Cerebellar nuclear complex (tissue), 1 donor: ENCODE results near the gene TRAF1.

Experiments
- DNase-seq, 2 experiments: peaks; one replicate each; lab custom pipeline; 2025; lab: John Stamatoyannopoulos, UW

Gene TRAF1

DNA sequence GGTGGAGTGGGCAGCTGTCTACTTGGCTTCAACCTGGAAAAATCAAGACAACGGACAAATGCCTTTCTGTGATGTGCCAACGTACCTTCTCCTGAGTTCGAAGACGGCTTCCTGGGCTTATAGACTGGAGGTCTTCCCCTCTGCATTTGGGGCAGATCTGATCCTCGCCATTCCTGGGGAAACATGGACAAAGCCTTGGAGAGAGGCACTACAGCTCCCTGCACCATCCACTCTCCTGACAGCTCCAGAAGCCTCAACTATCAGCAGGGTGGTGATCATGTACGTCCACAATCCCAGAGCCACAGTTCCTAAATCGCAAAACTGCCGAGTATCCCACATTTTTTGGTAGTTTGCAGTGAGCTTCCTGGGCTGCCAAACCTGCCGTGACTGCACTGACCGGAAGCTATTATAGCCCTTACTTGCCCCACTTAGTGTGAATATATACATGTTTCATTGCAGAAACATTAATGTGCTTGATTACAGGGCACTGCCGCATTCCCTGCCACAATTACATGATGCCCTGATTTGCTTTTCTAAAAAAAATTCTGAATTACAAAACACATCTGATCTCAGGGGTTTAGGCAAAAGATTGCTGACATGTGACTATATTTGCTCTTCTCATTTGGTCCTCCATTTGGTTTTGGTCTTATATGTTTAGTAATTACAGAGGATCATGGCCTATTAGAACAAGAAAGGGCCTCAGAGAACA is 2.8 kb downstream of the TRAF1 start:
- DNase-seq = no peak

DNA sequence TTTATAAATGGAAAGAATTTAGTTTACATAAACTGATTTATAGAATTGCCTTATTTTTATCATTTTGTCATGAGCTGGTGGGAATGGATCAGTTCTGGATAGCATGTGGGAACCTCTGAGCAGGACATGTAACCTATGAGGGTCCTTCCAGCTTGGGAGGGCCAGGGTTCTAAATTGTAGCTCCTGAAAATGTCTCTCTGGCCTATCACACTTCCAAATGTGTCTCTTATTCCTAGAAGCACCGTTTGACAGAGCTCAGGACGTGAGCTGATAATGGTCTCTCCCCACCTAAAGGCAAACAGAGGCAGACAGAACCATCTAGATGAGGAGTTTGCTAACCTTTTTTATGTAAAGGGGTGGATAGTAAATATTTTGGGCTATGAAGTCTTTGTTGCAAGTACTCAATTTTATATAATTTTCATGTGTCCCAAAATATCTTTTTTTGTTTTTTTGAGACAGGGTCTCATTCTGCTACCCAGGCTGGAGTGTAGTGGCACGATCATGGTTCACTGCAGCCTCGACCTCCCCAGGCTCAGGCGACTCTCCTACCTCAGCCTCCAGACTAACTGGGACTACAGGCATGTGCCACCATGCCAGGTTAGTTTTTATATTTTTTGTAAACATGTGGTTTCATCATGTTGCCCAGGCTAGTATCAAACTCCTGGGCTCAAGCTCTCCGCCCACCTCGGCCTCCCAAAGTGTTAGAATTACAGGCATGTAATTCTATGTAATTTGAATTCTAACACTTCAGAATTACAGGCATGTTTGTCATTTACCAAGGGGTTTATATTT is 4.0 kb downstream of the TRAF1 start:
- DNase-seq = no peak

DNA sequence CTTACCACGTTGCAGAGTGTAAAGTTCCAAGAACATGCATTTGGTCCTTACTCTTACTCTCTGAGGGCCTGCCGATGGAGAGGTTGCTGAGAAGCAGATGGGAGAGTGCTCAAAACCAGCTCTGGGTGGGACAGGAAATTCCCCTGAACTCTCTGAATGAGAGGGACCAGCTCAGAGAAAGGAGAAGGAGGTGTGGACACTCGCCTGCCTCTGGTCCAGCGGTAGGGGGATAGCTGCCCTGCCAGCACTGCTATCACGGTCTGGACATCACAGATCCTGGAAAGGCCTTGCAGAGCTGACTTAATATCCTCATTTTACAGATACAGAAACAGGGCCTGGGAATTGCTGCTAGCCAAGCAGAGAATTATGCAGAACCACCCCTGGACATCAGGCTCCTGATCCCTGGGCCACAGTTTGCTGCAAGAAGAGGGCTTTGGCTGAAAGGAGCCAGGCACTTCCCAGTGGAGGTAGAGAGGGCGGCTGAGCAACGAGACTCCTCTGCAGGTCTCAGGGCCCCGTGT is 4.9 kb downstream of the TRAF1 start:
- no peak for DNase-seq

DNA sequence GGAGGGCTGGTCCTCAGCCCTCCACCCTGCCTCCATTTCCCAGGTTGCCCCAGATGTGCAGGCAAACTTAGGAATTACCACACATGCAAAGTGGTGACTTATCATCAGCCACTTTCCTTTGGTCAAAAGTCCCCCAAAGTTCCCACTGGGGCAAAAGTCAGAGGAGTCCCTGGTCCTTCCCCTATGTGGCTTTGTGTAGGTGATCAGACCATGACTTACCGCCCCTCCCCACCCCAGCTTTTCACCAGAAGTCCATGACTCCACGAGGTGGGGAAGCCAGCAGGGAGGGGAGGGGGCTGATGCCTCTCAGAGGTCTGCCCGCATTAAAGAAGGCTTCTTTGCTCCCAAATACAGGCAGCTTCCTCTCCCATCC is 5.8 kb downstream of the TRAF1 start:
- no peak for DNase-seq

DNA sequence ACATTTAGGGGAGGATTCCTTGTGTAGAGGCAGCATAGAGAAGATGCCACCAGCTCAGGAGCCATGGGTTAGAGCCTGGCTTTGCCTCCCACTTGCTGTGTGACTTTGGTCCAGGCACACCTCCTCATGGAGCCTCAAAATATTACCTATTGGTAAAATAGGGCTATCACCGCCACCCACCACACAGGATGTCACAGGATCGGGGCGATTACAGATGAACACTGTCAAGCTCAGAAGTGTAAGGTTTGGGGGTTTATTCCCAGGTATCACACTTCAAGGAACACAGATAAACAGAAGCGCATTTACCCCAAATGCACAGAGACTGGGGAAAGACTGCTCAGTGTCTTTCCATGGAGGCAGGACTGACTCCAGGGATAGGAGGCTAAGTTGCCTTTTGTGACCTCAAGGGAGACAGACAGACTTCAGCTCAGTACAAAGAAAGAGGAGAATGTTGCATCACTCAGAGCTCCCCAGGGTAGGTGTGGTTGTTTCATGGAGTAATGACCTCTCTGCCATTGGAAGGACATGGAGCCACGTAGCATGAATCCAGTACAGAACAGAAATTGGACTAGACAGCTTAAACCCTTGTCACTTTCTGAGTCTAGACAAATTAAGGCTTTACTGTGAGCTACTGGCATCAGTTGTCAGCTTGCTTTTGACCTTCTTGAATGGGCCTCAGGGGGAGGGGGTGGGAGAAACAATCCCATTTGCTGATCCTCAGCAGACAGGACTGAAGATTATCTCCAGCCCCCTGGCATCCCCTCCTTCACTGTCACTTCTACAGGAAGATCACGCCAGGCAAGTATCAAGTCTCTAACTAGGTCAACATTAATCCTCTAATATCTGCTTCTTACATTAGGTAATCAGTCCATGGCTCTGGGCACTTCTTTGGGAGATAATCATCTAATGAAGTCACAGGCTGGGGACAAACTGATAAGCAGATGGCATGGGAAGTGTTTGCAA is 6.5 kb downstream of the TRAF1 start:
- no peak for DNase-seq

DNA sequence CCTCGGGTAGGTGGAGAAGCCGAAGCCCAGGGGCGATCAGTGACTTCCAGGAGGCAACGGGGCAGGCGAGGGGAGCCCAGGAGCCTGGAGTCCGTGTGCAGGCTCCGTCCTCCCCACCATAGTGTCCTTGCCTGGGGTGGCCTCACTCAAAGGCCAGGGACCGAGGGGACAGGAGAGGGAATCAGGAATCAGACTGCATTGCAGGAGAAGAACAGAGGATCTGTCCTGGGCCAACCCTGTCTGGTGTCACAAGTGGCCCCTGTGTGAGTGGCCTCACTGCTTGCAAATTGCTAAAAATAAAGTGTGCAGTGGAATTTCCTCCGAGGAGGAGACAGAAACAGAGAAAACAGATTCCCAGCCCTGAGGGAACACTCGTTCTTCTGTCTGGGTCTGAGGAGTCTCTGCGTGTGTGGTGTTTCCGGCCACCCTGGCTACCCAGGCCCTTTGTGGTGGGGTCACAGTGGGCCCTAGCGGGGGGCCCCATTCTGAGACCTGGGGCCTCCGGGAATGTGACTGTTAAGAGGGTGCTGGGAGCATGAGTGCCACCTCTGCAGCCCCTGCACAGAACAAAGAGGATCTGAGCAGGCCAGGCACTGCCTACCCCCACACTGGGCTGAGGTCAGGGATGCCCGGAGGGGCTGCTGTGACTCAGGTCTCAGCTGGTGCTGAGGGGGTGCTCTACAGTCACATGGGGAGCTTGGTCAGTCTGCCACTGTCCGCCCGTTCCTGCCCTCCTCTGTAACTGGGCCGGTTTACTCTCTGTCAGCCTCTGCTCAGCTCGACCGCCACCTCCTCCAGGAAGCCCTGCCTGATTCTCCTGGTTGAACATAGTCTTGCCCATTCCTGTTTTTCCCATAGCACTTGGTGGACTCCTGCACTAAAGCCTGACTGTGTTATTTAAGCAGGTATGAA is 7.4 kb downstream of the TRAF1 start:
- DNase-seq = no peak

GRCh38 chr9:120917929-120918762 is 8.4 kb downstream of the TRAF1 start:
- DNase-seq = no peak

DNA sequence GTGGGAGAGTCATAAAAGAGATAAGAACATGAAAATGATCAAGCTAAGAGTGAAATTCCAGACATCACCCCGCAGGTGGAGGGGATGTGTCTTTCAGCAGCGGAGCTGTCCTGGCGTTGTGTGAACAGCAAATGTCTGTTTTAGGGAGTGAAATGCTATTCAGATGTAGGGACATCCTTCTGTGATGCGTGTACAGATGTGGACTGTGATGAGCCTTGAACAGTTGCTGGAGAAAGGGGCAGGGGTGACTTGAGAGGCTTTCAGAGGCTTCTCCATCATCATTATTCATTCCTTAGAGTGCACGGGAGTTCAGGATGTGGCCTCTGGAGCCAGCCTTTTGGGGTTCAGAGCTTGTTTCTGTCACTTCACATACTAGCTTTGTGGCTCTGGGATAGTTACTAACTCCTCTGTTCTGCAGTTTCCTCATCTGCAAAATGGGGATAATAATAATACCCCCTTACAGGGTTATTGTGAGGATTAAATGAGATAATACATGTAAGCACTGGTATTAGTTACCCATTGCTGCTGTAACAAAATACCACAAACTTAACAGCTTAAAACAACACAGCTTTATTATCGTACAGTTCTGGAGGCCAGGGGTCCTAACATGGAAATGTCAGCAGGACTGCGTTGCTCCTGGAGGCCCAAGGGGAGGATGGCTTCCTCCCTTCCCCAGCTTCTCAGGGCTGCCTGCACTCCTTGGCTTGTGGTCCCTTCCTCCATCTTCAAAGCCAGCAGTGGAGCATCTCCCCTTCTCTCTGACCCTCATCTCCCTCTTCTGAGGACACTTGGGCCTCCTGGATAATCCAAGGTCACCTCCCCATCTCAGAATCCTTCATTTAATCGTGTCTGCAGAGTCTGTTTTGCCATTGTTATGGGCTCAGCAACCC is 9.4 kb downstream of the TRAF1 start:
- no peak for DNase-seq

GRCh38 chr9:120916588-120916987 is 10.0 kb downstream of the TRAF1 start:
- DNase-seq = no peak

DNA sequence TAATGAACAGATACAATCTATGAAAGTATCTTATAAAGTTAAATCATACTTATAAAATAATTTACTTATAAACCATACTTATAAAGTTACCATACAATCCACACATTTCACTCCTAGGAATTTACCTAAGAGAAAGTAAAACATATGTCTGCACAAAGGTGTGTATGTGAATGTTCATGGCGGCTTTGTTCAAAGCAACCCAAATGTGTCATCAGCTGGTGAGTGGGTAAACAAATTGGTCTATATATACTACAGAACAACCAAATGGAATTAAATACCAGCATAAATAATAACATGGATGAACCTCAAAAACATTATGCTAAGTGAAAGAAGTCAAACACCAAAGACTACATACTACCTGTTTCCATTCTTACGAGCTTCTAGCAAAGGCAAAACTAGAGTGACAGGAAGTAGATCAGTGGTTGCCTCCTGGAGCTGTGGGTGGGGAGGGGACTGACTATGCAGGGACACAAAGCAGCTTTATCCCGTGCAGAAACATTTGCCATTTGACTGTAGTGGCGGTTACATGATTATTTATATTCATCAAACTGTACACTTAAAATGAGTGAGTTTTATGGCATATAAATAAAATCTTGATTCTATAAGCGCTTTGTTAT is 10.6 kb downstream of the TRAF1 start:
- DNase-seq = no peak

DNA sequence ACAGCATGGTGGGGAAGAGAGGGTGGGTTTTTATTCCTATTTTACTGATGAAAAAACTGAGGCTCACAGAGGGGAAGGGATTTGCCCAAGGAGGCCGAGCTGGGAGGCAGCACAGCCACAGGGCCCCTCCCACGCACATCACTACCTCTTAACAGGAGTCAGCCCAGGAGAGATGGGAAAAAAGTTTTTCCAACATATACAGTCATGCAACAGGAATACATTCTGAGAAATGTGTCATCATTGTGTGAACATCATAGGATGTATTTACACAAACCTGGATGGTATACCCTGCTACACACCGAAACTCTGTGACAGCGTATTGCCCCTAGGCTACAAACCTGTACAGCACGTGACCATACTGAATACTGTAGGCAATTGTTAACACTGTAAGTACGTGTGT is 11.6 kb downstream of the TRAF1 start:
- no peak for DNase-seq

DNA sequence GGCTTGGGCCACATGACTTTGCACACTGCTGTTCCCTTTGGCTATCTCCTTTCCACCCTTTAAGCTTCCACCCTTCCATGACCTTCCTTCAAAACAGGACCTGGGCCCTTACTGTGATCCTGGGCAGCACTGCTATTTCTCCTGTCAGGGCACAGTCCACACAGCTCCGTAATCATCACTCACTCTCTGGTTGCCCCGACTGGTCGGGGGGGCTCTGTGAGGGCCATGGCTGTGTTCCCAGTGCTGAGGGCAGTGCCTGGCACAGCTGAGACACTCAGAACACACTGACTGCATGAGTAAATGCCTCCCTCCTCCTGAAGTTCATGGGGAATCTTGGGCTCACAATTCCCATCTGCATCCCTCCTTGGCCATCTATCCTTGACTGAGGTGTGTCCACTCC is 12.2 kb downstream of the TRAF1 start:
- DNase-seq = no peak

GRCh38 chr9:120913647-120914264 is 12.8 kb downstream of the TRAF1 start:
- DNase-seq = no peak

GRCh38 chr9:120912958-120913646 is 13.5 kb downstream of the TRAF1 start:
- no peak for DNase-seq

DNA sequence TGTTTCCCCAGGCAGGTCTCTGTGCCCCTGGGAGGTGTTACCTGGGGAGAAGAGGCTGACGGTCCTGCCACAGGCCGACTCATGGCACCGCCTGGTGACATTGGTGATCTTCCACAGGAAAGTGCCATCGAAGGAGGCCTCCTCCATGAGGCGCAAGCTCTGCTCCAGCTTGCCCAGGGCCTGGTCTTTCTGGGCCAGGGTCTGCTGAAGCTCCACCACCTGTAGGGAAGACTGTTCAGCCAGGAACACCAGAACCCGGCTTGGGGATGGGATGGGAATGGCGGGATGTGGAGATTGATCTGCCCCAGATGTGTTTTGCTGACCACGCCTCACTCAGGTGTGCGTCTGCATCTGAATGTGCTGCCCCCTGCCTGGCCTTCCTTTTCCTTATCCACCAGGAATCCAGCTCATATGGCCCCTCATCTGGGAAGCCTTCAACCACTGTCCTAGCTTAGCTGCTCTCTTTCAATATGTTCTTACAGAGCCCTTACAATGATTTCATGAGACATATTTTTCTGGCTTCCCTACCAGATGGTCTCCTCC is 15.2 kb downstream of the TRAF1 start:
- no peak for DNase-seq

DNA sequence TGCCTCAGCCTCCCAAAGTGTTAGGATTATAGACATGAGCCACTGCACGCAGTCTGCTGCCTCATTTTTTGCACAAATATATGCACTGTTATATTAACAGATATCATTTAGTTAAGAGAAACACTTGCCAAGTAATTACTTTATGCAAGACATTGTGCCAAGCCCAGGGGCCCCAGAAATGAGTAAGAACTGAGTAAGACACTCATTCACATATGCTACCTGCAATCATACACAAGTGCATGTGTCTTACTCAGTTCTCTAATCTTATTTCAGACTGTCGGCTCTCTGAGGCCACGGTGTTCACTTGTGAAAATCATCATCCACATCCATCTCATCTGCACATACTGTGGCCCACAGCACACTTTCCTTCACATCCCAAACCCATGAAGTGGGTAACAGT is 16.0 kb downstream of the TRAF1 start:
- DNase-seq = no peak

- no peak for DNase-seq
These were observed 16.7 kb downstream of the TRAF1 start for GRCh38 chr9:120909904-120910303.
